ENCODE measurements around the gene DYRK1A.
"Not testable (repeated sequence)": the region's sequence is repeated elsewhere in the genome, so short reads cannot be mapped to it uniquely, and the experiment has no call there.

The DYRK1A gene

DNA sequence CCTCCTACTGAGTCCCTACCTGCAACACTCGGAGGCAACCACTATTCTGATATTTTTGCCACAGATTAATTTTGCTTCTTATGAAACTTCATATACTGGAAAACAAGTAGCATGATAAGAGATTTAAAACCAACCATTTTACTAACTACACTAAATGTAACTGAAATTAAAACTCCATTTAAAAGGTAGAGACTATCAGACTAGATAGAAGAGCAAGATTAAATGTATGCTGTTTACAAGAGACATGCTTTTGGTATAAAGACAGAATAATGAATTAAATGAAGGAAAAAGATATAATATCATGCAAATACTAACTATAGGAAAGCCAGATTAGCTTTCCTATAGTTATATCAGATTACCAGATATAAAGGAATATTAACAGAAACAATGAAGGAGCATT, 175.9 kb downstream of the DYRK1A start:
- TF ChIP-seq CTCF (IDR thresholded peaks at IDR 0.05; ENCODE audit: unreplicated experiment in 3 of 3) = no peak
- H3K4me3 Mint-ChIP-seq = no peak overlapping the region
- peaks cover 6% of the 10 kb centered on the region for H3K36me3 Mint-ChIP-seq (ENCODE audit: low read depth)
- peaks cover 4% of the 10 kb centered on the region for H3K27me3 Mint-ChIP-seq (ENCODE audit: low read depth)
- peaks cover 22% of the 10 kb centered on the region for H3K9me3 Mint-ChIP-seq
- H3K4me1 Mint-ChIP-seq = peaks cover 17% of the 10 kb centered on the region
- no peak overlapping the region for H3K27ac Mint-ChIP-seq

GRCh38 chr21:37546299-37546908, 179.8 kb downstream of the DYRK1A start:
- TF ChIP-seq CTCF (IDR thresholded peaks at IDR 0.05; ENCODE audit: unreplicated experiment in 3 of 3) = no peak
- Mint-ChIP-seq H3K27me3 (ENCODE audit: low read depth) (peaks cover 3% of the 10 kb centered on the region), H3K9me3 (peaks cover 14% of the 10 kb centered on the region), H3K4me3 (peak overlapping the region; percentile 9 to 49 (median 23)), H3K27ac (peak overlapping the region; percentile 66 to 76 (median 70)), H3K36me3 (ENCODE audit: low read depth) (peaks cover 6% of the 10 kb centered on the region), H3K4me1 (peaks cover 51% of the 10 kb centered on the region)

DNA sequence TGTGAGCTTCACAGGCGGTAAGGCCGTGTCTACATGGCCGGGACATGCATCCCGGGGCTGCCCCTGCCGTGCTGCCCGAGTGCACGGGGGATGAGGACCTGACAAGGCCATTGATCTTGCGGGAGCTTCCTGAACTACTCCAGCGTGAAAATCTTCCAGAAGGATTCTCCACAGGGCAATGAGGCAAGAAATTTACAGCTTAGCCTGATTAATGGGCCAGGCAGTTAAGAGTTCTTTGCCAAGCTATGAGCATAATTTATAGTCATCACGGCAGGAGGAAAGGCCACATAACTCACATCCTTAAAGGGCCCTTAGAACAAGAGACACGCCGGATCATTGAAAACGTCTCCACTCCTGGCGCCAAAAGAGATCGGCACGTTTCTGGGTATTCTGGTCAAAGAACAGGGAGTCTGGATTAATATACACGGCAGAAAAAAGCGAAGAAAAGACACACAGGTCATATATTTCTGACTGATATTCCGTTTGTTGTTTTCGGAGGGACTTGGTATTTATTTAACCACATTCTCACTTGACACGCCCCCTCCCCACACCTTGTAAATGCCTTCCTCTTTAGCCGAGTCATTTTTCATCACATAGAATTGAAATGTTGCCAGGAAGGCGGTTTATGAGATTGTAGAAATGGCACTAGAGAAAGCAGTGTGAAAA, 180.5 kb downstream of the DYRK1A start:
- TF ChIP-seq CTCF (IDR thresholded peaks at IDR 0.05; ENCODE audit: unreplicated experiment in 3 of 3) = no peak
- Mint-ChIP-seq H3K27me3 (ENCODE audit: low read depth) (peaks cover 3% of the 10 kb centered on the region), H3K36me3 (ENCODE audit: low read depth) (peaks cover 6% of the 10 kb centered on the region), H3K4me1 (peaks cover 53% of the 10 kb centered on the region), H3K27ac (peak overlapping the region; percentile 66 to 76 (median 70)), H3K9me3 (peaks cover 8% of the 10 kb centered on the region), H3K4me3 (peak overlapping the region; percentile 4 to 46 (median 23))

- Mint-ChIP-seq H3K27ac (peak overlapping the region; percentile 66 to 76 (median 70)), H3K36me3 (ENCODE audit: low read depth) (peaks cover under 1% of the 10 kb centered on the region), H3K9me3 (peaks cover 2% of the 10 kb centered on the region), H3K4me1 (peaks cover 59% of the 10 kb centered on the region), H3K4me3 (peak overlapping the region in 2 of 3 experiments; percentile 15 to 46), H3K27me3 (ENCODE audit: low read depth) (peaks cover 3% of the 10 kb centered on the region)
- no peak for TF ChIP-seq CTCF (IDR thresholded peaks at IDR 0.05; ENCODE audit: unreplicated experiment in 3 of 3)
Measured at GRCh38 chr21:37547615-37548200, 181.1 kb downstream of the DYRK1A start.

- no peak for TF ChIP-seq CTCF (IDR thresholded peaks at IDR 0.05; ENCODE audit: unreplicated experiment in 3 of 3)
- Mint-ChIP-seq H3K36me3 (ENCODE audit: low read depth) (no peaks in the 10 kb centered on the region), H3K4me3 (peak overlapping the region in 2 of 3 experiments; percentile 18 to 46), H3K27ac (peak overlapping the region; percentile 66 to 76 (median 70)), H3K9me3 (no peaks in the 10 kb centered on the region), H3K27me3 (ENCODE audit: low read depth) (peaks cover 9% of the 10 kb centered on the region), H3K4me1 (peaks cover 68% of the 10 kb centered on the region)
Measured at GRCh38 chr21:37548521-37548981, 182.0 kb downstream of the DYRK1A start.

DNA sequence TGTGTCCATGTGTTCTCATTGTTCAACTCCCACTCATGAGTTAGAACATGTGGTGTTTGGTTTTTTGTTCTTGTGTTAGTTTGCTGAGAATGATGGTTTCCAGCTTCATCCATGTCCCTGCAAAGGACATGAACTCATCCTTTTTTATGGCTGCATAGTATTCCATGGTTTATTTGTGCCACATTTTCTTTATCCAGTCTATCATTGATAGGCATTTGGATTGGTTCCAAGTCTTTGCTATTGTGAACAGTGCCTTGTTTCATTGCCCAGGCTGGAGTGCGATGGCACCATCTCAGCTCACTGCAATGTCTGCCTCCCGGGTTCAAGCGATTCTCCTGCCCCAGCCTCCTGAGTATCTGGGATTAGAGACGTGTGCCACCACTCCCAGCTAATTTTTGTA, 183.2 kb downstream of the DYRK1A start:
- H3K27ac Mint-ChIP-seq = peak overlapping the region in 2 of 3 experiments; percentile 71 to 92
- H3K4me3 Mint-ChIP-seq; H3K36me3 Mint-ChIP-seq (ENCODE audit: low read depth); H3K9me3 Mint-ChIP-seq: not testable (repeated sequence)
- H3K27me3 Mint-ChIP-seq (ENCODE audit: low read depth) = peaks cover 12% of the 10 kb centered on the region
- H3K4me1 Mint-ChIP-seq = peaks cover 73% of the 10 kb centered on the region

All from nephron (organoid).